Measurements from ENCODE around the gene ANKIB1. TPM values are rescaled to one million over a fixed set of nuclear protein-coding genes. Genes with fewer than 3 reads are reported as not detected.

The ANKIB1 gene
- total and polyA plus RNA-seq, 2 donors (not counting 1 experiment from before 2014, with no cell fraction given): 53.4 to 60.4 TPM

DNA sequence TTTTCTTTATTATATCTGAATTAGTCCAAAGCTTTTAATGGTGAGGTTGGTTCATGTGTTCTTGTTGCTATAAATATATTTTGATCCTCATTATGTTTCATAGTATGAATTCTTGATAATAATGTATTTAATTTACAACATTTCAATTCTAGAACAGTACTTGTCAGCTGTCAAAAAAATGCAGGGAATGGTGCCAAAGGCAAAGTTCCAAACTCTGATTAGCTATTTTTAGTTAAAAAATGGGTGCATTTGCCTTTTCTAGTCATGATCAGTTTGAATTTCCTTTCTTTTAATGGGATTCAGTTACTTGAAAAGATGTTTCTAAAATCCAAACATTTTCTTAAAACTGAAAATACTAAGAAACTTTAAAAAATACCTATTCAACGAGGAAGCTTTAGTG is 49.6 kb downstream of the ANKIB1 start:
- H3K4me3 ChIP-seq (replicated peaks in 1 of 4; ENCODE audit: control extremely low read depth in 1 of 4, insufficient read depth in 1 of 4, low read depth in 3 of 4, low read length in 4 of 4): no peak overlapping the region
- H3K4me1 ChIP-seq (ENCODE audit: control insufficient read depth, extremely low read depth, insufficient read depth, low read length): no peaks in the 10 kb centered on the region
- H3K27me3 ChIP-seq (ENCODE audit: control insufficient read depth, insufficient read depth, low read length): no peaks in the 10 kb centered on the region
- H3K36me3 ChIP-seq (ENCODE audit: control insufficient read depth, insufficient read depth, low read length): no peaks in the 10 kb centered on the region
- H3K27ac ChIP-seq (ENCODE audit: insufficient read depth, low read length): no peak overlapping the region
- H3K9ac ChIP-seq (ENCODE audit: insufficient read depth, low read length): no peak overlapping the region
- H2AFZ ChIP-seq (ENCODE audit: low read length): no peak overlapping the region
- H3K9me3 ChIP-seq (ENCODE audit: control insufficient read depth, insufficient read depth, low read depth, low read length): no peaks in the 10 kb centered on the region
- no peak for TF ChIP-seq EZH2 (IDR thresholded peaks at IDR 0.05; ENCODE audit: low read length, missing control alignments)
- TF ChIP-seq, protein P1, sequence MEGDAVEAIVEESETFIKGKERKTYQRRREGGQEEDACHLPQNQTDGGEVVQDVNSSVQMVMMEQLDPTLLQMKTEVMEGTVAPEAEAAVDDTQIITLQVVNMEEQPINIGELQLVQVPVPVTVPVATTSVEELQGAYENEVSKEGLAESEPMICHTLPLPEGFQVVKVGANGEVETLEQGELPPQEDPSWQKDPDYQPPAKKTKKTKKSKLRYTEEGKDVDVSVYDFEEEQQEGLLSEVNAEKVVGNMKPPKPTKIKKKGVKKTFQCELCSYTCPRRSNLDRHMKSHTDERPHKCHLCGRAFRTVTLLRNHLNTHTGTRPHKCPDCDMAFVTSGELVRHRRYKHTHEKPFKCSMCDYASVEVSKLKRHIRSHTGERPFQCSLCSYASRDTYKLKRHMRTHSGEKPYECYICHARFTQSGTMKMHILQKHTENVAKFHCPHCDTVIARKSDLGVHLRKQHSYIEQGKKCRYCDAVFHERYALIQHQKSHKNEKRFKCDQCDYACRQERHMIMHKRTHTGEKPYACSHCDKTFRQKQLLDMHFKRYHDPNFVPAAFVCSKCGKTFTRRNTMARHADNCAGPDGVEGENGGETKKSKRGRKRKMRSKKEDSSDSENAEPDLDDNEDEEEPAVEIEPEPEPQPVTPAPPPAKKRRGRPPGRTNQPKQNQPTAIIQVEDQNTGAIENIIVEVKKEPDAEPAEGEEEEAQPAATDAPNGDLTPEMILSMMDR (conservative IDR thresholded peaks at IDR 0.05 in 1 of 2, IDR thresholded peaks at IDR 0.05 in 1 of 2; ENCODE audit: low read depth in 1 of 2, low read length in 2 of 2): no peak
- H3K4me2 ChIP-seq (ENCODE audit: extremely low read depth, insufficient read depth, low read length): no peak overlapping the region
- no peaks in the 10 kb centered on the region for H4K20me1 ChIP-seq (ENCODE audit: control insufficient read depth, extremely low read depth, insufficient read depth, low read length)
- peak in 1 of 2 donors; percentile 6 for DNase-seq (ENCODE audit: low read depth in 2 of 2)
- peaks cover 8% of the 10 kb centered on the region for H3K79me2 ChIP-seq (ENCODE audit: control insufficient read depth, insufficient read depth, low read length)

DNA sequence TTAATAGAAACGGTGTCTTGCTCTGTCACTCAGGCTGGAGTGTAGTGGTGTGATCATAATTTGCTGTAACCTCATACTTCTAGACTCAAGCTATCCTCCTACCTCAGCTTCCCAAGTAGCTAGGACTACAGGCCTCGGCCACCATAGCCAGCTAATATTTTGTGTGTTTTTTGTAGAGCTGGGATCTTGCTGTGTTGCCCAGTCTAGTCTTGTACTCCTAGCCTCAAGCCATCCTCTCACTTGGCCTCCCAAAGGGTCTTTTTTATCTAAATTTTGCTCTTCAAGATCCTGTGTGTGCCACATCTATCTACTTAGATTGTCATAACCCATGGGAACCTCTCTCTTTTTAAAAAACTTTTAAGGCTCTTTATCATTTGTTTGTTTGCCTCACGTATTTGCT is 50.5 kb downstream of the ANKIB1 start:
- H3K27me3 ChIP-seq (ENCODE audit: control insufficient read depth, insufficient read depth, low read length): no peaks in the 10 kb centered on the region
- no peak overlapping the region for H3K4me2 ChIP-seq (ENCODE audit: extremely low read depth, insufficient read depth, low read length)
- H3K4me1 ChIP-seq (ENCODE audit: control insufficient read depth, extremely low read depth, insufficient read depth, low read length): no peaks in the 10 kb centered on the region
- no peaks in the 10 kb centered on the region for H3K9me3 ChIP-seq (ENCODE audit: control insufficient read depth, insufficient read depth, low read depth, low read length)
- H3K4me3 ChIP-seq (replicated peaks in 1 of 4; ENCODE audit: control extremely low read depth in 1 of 4, insufficient read depth in 1 of 4, low read depth in 3 of 4, low read length in 4 of 4): no peak overlapping the region
- H4K20me1 ChIP-seq (ENCODE audit: control insufficient read depth, extremely low read depth, insufficient read depth, low read length): no peaks in the 10 kb centered on the region
- H3K79me2 ChIP-seq (ENCODE audit: control insufficient read depth, insufficient read depth, low read length): peaks cover 8% of the 10 kb centered on the region
- TF ChIP-seq, protein P1 (conservative IDR thresholded peaks at IDR 0.05 in 1 of 2, IDR thresholded peaks at IDR 0.05 in 1 of 2; ENCODE audit: low read depth in 1 of 2, low read length in 2 of 2): no peak
- no peak for TF ChIP-seq EZH2 (IDR thresholded peaks at IDR 0.05; ENCODE audit: low read length, missing control alignments)
- no peak for DNase-seq (ENCODE audit: low read depth in 2 of 2)
- no peak overlapping the region for H2AFZ ChIP-seq (ENCODE audit: low read length)
- H3K27ac ChIP-seq (ENCODE audit: insufficient read depth, low read length): no peak overlapping the region
- H3K9ac ChIP-seq (ENCODE audit: insufficient read depth, low read length): no peak overlapping the region
- H3K36me3 ChIP-seq (ENCODE audit: control insufficient read depth, insufficient read depth, low read length): no peaks in the 10 kb centered on the region

DNA sequence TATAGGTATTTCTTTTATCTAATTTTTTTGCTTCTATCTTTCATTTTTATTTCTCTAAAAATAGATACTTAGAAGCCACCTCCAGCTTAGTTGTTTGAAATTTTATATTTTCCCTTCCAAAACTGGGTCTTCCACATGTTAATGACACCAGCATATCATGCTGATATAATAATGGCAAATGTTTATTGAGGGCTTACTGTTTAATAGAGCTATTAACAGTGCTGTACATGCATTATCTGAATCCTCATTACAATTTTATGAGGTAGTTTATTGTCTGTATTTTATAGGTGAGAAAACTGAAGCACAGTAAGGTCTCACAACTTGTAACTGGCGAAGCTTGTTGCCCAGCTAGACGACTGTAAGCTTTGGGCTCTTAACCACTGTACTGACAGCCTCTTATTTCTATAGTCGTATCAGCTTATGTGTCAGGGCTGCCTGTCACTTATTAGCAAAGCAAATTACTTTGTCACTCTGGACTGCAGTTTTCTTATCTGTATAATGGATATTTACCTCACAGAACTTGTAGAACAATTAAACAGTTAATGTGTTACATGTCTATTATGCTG is 51.2 kb downstream of the ANKIB1 start:
- Histone ChIP-seq H3K36me3 (ENCODE audit: control insufficient read depth, insufficient read depth, low read length) (no peaks in the 10 kb centered on the region), H3K4me1 (ENCODE audit: control insufficient read depth, extremely low read depth, insufficient read depth, low read length) (no peaks in the 10 kb centered on the region), H3K4me2 (ENCODE audit: extremely low read depth, insufficient read depth, low read length) (no peak overlapping the region), H3K4me3 (replicated peaks in 1 of 4; ENCODE audit: control extremely low read depth in 1 of 4, insufficient read depth in 1 of 4, low read depth in 3 of 4, low read length in 4 of 4) (no peak overlapping the region), H3K9me3 (ENCODE audit: control insufficient read depth, insufficient read depth, low read depth, low read length) (no peaks in the 10 kb centered on the region), H3K27me3 (ENCODE audit: control insufficient read depth, insufficient read depth, low read length) (no peaks in the 10 kb centered on the region), H3K27ac (ENCODE audit: insufficient read depth, low read length) (no peak overlapping the region), H4K20me1 (ENCODE audit: control insufficient read depth, extremely low read depth, insufficient read depth, low read length) (no peaks in the 10 kb centered on the region), H2AFZ (ENCODE audit: low read length) (no peak overlapping the region), H3K79me2 (ENCODE audit: control insufficient read depth, insufficient read depth, low read length) (peaks cover 8% of the 10 kb centered on the region), H3K9ac (ENCODE audit: insufficient read depth, low read length) (no peak overlapping the region)
- no peak for DNase-seq (ENCODE audit: low read depth in 2 of 2)
- TF ChIP-seq, protein P1 (conservative IDR thresholded peaks at IDR 0.05 in 1 of 2, IDR thresholded peaks at IDR 0.05 in 1 of 2; ENCODE audit: low read depth in 1 of 2, low read length in 2 of 2): no peak
- TF ChIP-seq EZH2 (IDR thresholded peaks at IDR 0.05; ENCODE audit: low read length, missing control alignments): no peak
